ENCODE measurements around the gene UGT1A5.

GRCh38 chr2:233799087-233799665 lies 86.5 kb downstream of the UGT1A5 start:
- TF ChIP-seq CTCF (IDR thresholded peaks at IDR 0.05) (no peak), POLR2A (IDR thresholded peaks at IDR 0.05) (no peak)
